Mucosa of rectum (tissue), 2 donors: ENCODE data around the gene SGPL1.
"Not testable (repeated sequence)": the region's sequence is repeated elsewhere in the genome, so short reads cannot be mapped to it uniquely, and the experiment has no call there.

Source experiments
- H3K27ac ChIP-seq, 2 donors: one replicate each; pipeline ENCODE4 v1.7.0; 2013; ENCODE audit warnings: inconsistent platforms in 2 of 2, low read depth in 2 of 2, low read length in 2 of 2
- H3K27me3 ChIP-seq, 2 donors: one replicate each; pipeline ENCODE4 v1.7.0; 2013; ENCODE audit warnings: low read length in 2 of 2; ENCODE audit not compliant: control insufficient read depth in 2 of 2, insufficient read depth in 2 of 2
- H3K36me3 ChIP-seq, 2 donors: one replicate each; pipeline ENCODE4 v1.7.0; 2013; ENCODE audit warnings: low read length in 2 of 2; ENCODE audit not compliant: control insufficient read depth in 2 of 2, insufficient read depth in 2 of 2
- H3K4me1 ChIP-seq, 2 donors: one replicate each; pipeline ENCODE4 v1.7.0; 2013; ENCODE audit warnings: low read length in 2 of 2, mild to moderate bottlenecking in 1 of 2; ENCODE audit not compliant: control insufficient read depth in 2 of 2, insufficient read depth in 2 of 2
- H3K4me3 ChIP-seq, 2 donors: one replicate each; pipeline ENCODE4 v1.7.0; 2013; ENCODE audit warnings: low read length in 2 of 2
- H3K9ac ChIP-seq, 2 donors: one replicate each; pipeline ENCODE4 v1.7.0; 2013; ENCODE audit warnings: low read length in 2 of 2, low read depth in 1 of 2, mild to moderate bottlenecking in 1 of 2
- H3K9me3 ChIP-seq, 2 donors: one replicate each; pipeline ENCODE4 v1.7.0; 2013; ENCODE audit warnings: low read length in 2 of 2; ENCODE audit not compliant: control insufficient read depth in 2 of 2
- donor health status: healthy.
- donor health status: Normal muscosa, but diverticular disease.

Gene SGPL1

GRCh38 chr10:70918851-70919530, 103.2 kb downstream of the SGPL1 start:
- no peak overlapping the region for H3K9ac ChIP-seq
- no peak overlapping the region for H3K27ac ChIP-seq
- H3K27me3 ChIP-seq: peaks cover 0 to 16% of the 10 kb centered on the region in 2 donors
- no peaks in the 10 kb centered on the region for H3K9me3 ChIP-seq
- no peak overlapping the region for H3K4me3 ChIP-seq
- H3K4me1 ChIP-seq: no peaks in the 10 kb centered on the region
- H3K36me3 ChIP-seq: no peaks in the 10 kb centered on the region

GRCh38 chr10:70919906-70920305, 104.2 kb downstream of the SGPL1 start:
- not testable (repeated sequence) for H3K9me3 ChIP-seq, H3K9ac ChIP-seq, H3K36me3 ChIP-seq, H3K4me1 ChIP-seq, H3K27ac ChIP-seq, H3K4me3 ChIP-seq
- peaks cover 0 to 16% of the 10 kb centered on the region in 2 donors for H3K27me3 ChIP-seq

GRCh38 chr10:70920519-70920918, 104.8 kb downstream of the SGPL1 start:
- Histone ChIP-seq H3K27me3 (peaks cover 0 to 16% of the 10 kb centered on the region in 2 donors), H3K9ac (no peak overlapping the region), H3K4me3 (no peak overlapping the region), H3K36me3 (no peaks in the 10 kb centered on the region), H3K27ac (no peak overlapping the region), H3K4me1 (no peaks in the 10 kb centered on the region), H3K9me3 (no peaks in the 10 kb centered on the region)

- Histone ChIP-seq H3K27ac (no peak overlapping the region), H3K27me3 (peaks cover 0 to 16% of the 10 kb centered on the region in 2 donors), H3K9ac (no peak overlapping the region), H3K4me1 (no peaks in the 10 kb centered on the region), H3K4me3 (no peak overlapping the region), H3K36me3 (no peaks in the 10 kb centered on the region), H3K9me3 (no peaks in the 10 kb centered on the region)
Measured at GRCh38 chr10:70921285-70921684, 105.5 kb downstream of the SGPL1 start.

GRCh38 chr10:70923696-70924095, 107.9 kb downstream of the SGPL1 start:
- Histone ChIP-seq H3K4me1 (no peaks in the 10 kb centered on the region), H3K27ac (no peak overlapping the region), H3K36me3 (no peaks in the 10 kb centered on the region), H3K9me3 (no peaks in the 10 kb centered on the region), H3K9ac (no peak overlapping the region), H3K27me3 (peaks cover 0 to 11% of the 10 kb centered on the region in 2 donors), H3K4me3 (no peak overlapping the region)

- Histone ChIP-seq H3K36me3 (no peaks in the 10 kb centered on the region), H3K27me3 (peaks cover 0 to 13% of the 10 kb centered on the region in 2 donors), H3K4me3 (no peak overlapping the region), H3K9ac (no peak overlapping the region), H3K4me1 (no peaks in the 10 kb centered on the region), H3K9me3 (no peaks in the 10 kb centered on the region), H3K27ac (no peak overlapping the region)
Measured at GRCh38 chr10:70925377-70926225, 109.9 kb downstream of the SGPL1 start.

- Histone ChIP-seq H3K36me3 (no peaks in the 10 kb centered on the region), H3K4me3 (no peak overlapping the region), H3K27ac (no peak overlapping the region), H3K9ac (no peak overlapping the region), H3K9me3 (no peaks in the 10 kb centered on the region), H3K27me3 (peaks cover 4 to 14% of the 10 kb centered on the region in 2 donors), H3K4me1 (no peaks in the 10 kb centered on the region)
Measured at GRCh38 chr10:70926226-70927000, 110.7 kb downstream of the SGPL1 start.

GRCh38 chr10:70927189-70927943, 111.6 kb downstream of the SGPL1 start:
- no peak overlapping the region for H3K4me3 ChIP-seq
- no peaks in the 10 kb centered on the region for H3K9me3 ChIP-seq
- H3K9ac ChIP-seq: no peak overlapping the region
- peaks cover 4 to 8% of the 10 kb centered on the region in 2 donors for H3K27me3 ChIP-seq
- no peaks in the 10 kb centered on the region for H3K4me1 ChIP-seq
- H3K36me3 ChIP-seq: no peaks in the 10 kb centered on the region
- H3K27ac ChIP-seq: no peak overlapping the region

- no peaks in the 10 kb centered on the region for H3K4me1 ChIP-seq
- no peak overlapping the region for H3K9ac ChIP-seq
- H3K36me3 ChIP-seq: no peaks in the 10 kb centered on the region
- H3K27me3 ChIP-seq: peaks cover 4 to 8% of the 10 kb centered on the region in 2 donors
- H3K9me3 ChIP-seq: no peaks in the 10 kb centered on the region
- no peak overlapping the region for H3K27ac ChIP-seq
- H3K4me3 ChIP-seq: no peak overlapping the region
Measured at GRCh38 chr10:70928140-70928539, 112.4 kb downstream of the SGPL1 start.
